ENCODE results near the gene MATK. TPM values are rescaled to one million over a fixed set of nuclear protein-coding genes. Genes with fewer than 3 reads are reported as not detected.
"Not testable (repeated sequence)": the region's sequence is repeated elsewhere in the genome, so short reads cannot be mapped to it uniquely, and the experiment has no call there.

The MATK gene
- total RNA-seq, 1 donor from 2014 or later = 2.6 TPM

DNA sequence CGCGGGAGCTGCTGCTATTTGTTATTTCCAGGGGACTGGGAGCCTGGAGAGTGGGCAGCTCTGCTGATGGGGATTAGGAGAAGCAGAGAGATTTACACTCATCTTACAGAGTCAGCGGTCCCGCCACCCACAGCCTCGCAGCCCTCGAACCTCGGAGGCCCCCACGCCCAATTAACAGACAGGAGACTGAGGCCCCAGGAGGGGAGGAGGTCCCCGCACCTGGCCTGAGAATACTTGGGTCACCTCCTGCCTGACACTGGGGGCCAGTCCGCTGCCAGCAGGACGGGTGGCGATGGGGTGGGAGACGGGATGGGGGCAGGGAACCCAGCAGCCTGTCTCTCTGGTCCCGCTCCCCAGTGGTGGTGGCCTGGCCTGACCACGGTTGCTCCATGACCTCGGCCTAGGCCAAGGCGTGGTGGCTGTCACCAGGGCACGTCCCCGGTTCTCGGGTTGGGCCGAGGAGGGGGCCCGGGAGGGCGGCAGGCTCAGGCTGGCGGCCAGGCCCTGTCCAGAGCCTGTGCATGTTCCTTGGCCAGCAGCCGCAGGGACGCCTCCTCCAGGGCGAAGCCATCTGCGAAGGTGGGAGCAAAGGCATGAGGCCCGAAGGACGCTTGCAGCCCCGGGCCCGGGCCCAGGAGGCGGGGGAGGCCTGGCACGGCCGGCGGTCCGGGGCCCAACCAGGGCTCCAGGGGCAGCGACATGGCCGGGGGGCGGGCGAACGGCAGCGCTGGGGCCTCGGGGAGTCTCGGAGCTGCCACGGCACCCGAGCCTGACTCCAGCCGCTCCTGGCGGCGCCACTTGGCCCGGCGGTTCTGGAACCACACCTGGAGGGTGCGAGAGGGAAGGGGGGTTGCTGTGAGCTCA, 15.8 kb downstream of the MATK start:
- no peak for DNase-seq

DNA sequence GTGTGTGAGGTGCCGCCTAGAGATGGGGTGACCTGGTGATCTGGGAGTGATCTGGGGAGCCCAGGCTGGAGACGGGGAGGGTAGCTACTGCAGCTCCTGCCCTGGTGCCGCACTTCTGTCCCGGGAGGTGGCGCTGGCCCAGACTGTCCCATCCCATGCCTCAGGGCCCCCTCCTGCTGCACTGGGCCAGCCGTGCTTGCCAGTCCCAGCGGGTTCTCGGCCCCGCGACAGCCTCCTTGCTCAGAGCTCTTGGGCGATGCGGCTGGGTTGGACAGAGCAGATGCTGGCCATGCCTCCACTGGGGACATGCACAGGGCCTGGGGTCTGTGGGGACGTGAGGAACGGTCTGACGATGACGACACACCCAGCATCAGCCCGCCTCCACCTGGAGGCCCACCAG, 16.7 kb downstream of the MATK start:
- DNase-seq = no peak

DNA sequence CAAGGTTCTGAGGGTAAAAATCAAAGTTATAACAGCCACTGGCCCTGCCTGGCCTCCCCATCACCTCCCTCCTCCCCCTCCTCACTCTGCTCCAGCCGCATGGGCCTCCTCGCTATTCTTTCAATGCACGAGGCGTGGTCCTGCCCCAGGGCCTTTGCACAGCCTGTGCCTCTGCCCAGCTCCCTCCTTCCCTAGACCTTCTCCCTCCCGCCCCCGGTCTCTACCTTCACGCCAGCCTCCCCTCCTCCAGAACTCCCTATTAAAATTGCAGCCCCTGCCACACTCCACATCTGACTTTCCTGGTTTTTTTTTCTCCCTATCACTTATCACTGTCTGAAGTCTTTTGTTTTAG, 17.5 kb downstream of the MATK start:
- no peak for DNase-seq

DNA sequence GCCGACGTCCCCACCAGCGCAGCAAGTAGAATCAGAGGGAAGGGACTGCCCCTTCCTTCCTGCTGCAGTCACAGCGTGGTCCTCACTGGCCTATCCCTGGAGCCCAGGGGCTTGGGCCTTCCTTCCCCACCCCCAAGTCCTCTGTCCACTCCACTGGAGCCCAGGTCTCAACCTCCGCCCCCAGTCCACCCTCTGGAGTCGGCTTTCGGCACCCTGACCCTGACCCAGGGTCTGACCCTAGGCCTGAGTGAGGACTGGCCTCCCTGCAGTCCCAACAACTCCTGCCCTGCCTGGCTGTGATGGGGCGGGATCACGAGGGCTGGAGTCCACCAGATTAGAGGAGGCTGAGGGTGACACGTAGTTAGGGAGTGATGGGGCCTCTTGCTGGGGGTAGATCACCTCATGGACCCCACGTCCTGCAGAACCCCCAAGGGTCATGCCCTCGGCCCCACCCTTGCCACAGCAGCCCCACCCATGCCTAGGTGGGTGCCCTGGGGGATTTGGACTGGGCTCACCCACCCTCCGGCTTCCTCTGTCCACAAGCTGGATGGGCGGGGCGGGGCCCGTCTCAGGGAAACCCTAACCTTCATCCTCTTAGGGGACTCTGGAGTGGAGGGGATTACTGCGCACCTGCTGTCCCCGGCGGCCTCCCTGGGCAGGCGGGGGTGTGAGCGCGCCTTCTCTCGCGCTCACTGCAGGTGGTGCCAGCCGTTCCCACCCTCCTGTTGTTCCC, 18.0 kb downstream of the MATK start:
- peak; percentile 22 for DNase-seq

DNA sequence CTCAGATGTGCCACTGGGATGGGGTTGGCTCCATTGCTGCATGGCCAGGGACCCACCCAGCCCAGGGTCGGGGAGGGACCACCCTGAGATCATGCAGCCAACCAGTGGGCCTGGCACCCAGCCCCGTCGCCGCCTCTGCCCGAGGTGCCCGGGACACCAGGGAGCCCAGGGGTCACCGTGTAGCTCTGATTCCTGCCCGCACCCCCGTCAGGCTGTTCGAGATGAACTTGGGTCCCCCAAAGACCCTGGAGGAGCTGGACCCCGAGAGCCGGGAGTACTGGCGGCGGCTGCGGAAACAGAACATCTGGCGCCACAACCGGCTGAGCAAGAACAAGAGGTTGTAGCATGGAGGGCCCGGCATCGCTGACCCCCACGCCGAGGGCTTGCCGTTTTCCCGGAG, 19.1 kb downstream of the MATK start:
- no peak for DNase-seq

DNA sequence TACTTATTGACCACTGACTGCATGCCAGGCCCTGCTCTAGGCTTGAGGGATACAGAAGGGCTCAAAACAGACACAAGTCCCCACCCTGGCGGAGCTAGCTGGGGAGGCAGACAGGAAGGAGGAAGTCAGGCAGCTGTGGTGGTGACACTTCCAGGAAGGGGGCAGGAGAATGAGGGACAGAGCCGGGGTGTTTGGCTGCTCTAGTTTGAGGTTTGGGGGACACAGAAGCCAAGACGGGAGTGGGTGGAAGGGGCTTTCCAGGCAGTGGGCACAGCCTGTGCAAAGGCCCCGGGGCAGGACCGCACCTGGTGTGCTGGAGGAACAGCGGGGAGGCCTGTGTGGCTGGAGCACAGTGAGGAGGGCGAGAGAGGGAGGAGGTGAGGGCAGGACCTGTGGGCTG, 19.7 kb downstream of the MATK start:
- DNase-seq = no peak

DNA sequence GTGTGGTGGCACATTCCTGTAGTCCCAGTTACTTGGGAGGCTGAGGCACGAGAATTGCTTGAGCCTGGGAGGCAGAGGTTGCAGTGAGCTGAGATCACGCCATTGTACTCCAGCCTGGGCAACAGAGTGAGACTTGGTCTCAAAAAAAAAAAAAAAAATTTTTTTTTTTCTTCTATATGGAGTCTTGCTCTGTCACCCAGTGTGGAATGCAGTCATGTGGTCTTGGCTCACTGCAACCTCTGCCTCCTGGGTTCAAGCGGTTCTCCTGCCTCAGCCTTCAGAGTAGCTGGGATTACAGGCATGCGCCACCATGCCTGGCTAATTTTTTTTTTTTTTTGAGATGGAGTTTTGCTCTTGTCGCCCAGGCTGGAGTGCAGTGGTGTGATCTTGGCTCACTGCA, 20.4 kb downstream of the MATK start:
- DNase-seq = not testable (repeated sequence)

DNA sequence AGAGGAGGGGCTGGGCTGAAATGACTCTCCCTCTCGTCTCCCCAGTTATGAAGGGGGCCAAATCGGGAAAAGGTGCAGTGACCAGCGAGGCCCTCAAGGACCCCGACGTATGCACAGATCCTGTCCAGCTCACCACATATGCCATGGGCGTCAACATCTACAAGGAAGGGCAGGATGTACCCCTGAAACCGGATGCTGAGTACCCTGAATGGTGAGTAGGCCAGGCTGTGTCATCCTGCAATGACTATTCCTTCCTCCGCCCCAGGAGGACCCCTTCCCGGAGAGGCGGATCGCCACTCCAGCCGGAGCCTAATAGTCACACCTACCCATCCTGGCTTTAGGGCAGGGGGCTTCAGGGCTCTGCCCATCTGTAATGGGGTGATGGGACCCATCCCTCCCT, 21.1 kb downstream of the MATK start:
- no peak for DNase-seq

DNA sequence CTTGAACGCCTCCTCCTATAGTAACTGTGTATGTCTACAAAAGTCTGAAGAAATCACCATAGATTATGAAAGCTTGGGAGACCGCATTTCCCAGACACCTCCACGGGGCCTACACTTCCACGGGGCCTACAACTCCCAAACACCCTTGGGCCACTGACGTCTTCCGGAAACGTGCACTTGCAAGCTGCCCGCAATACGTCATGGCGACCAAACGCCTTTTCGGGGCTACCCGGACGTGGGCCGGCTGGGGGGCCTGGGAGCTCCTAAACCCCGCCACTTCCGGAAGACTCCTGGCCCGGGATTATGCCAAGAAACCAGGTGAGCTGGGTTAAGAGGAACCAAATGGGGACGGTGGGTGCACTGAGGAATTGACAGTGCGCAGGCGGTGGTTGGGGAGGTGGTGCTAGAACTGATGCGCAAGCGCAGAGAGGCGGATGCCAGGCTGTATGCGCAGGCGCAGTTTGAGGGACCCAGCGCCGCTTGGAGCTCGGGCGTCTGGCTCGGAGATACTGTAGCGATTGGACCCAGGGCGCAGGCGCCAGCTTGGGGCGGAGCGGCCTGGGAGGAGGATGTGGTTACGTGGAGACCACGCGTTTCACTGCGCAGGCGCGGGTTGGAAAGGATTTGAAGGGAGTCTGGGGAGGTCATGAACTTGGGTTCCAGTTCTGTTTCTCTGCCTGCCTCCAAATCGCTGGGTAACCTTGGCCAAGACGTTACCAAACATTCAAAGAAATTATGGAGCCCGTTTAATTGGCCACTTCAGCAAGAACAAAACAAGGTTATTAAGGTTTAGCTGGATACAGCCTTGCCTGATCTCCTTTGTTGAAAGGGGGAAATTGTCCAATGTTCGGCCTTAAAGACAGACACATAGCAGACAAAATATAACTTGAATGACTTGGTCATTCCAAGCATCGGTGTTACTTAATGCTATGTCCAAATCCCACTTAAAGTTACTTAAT, 23.4 kb downstream of the MATK start, which contains the start of gene MRPL54:
TSS of gene MRPL54 (plus strand) at position 182 of the 959 bp plus-strand sequence. CDS start at position 201, 19 bp downstream.
- DNase-seq = peak; percentile 100

DNA sequence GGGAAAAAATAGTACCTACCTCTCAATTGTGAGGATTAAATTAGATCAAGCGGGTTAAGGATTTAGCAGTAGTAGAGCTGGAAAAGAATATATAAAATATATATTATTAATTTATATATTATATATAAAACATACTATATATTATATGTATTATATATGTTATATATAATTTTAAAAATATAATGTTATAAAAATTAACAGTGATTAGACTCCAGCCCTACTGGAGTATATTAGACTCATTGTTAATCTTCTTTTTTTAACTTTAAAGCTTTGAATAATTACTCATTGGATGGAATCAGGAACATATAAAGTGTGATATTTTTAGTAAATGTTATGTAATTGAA, 24.1 kb downstream of the MATK start:
- no peak for DNase-seq

DNA sequence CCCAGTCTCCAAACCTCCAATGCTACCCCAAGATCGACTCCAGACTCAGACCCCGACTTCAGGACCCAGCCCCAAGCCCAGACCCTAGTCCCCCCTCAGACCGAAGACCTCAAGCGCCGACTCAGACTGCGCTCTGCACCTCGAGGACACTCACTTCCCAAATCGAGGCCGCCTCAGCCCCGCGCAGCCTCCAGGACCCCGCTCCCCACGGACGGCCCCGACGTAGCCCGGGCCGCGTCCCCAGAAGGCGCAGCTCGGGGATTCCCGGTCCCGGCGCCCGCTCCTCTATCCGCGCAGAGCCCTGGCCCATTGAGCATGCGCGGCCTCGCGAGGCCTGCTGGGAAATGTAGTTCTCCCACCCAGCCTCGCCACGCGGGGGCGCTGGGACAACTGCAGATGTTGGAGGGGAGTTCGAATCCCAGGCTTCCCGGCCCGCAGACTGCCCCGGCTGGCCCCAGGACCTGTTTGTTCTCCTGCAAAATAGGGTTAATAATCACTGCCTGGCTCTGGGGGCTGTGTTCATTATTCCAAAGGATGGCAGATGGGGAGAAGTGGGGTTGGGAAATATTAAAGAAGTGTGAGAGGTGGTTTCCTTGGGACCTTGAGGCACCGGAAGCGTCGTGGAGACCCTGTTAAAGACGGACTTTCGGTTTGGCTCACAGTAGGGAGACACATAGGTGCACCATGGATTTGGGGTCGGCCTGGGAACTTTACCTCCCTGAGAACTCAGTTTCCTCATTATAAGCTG, 24.6 kb downstream of the MATK start, which contains the start of gene APBA3:
TSS of gene APBA3 (minus strand) at position 311 of the 748 bp plus-strand sequence. CDS start 1,428 bp downstream, outside the sequence.
- peak; percentile 96 for DNase-seq

DNA sequence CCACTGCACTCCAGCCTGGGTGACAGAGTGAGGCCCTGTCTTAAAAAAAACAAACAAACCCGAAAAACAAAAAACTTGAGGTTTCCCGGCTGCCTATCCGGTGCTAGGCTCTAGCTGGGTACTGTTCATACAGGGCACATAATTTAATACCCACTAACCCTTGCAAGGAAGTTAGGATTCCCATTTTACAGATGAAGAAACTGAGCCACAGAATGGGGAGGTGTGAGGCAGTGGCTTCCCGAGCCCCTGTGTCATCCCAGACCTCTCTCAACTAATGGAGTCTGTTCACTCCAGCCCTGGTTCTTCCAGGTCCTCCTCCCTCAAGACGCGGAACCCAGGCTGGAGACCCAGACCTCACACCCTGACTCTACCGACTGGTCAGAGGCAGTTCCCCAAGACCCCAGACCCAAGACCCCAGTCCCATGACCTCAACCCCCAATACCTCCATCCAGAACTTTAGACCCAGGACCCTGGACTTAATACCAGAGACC, 25.3 kb downstream of the MATK start:
- DNase-seq = no peak

DNA sequence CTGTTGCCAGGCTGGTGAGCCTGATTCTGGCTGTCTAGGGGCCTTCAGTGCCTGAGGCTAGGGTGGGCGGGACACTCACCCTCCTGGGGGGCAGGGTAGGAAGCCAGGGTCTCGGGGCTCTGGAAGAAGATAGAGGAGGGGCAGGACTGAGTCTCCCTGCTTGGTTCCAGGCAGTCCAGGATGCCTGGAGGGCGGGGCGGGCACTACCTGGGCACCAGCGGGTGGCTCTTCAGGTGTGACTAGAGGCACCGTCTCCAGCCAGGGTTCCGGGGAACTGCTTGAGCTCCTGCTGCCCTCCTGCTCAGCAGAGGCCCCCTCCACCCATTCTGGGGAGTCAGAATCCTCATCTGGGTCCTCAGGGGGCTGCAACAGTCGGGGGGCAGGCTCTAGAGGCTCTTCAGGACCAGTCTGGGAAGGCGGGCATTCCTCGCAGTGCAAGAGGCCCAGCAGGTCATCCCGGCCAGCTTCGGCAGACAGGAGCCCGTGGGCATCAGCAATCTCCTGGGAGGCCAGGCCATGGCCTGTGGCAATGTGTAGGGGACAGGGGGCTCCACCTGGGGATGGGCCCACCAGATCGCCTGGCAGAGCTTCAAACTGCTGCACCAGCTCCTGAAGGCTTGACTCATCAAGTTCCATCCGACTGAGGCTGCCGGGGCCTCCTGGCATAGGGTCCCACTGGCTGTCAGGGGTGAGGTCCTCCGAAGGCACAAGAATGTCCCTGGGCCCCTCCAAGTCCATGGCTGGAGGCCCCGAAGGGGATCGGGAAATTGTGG, 26.5 kb downstream of the MATK start:
- DNase-seq = no peak

DNA sequence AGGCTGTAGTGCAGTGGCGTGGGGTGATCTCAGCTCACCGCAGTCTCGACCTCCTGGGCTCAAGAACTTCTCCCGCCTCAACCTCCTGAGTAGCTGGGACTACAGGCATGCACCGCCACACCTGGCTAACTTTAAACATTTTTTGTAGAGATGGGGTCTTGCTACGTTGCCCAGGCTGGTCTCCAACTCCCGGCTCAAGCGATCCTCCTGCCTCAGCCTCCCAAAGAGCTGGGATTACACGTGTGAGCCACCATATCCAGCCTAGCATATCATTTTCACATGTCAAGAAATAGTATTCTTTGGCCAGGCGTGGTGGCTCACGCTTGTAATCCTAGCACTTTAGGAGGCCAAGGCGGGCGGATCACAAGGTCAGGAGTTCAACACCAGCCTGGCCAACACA, 27.9 kb downstream of the MATK start:
- DNase-seq = not testable (repeated sequence)

DNA sequence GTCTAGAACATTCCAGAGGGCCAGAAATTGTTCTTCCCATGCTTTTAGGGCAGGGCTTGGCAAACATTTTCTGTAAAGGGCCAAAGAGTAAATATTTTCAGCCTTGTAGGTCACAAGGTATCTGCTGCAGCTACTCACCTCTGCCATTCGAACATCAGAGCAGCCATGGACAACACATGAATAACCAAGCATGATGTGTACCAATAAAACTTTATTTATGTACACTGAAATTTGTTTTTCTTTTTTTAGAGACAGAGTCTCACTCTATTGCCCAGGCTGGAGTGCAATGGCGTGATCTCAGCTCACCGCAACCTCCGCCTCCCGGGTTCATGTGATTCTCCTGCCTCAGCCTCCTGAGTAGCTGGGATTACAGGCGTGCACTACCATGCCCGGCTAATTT, 28.5 kb downstream of the MATK start:
- DNase-seq = not testable (repeated sequence)

DNA sequence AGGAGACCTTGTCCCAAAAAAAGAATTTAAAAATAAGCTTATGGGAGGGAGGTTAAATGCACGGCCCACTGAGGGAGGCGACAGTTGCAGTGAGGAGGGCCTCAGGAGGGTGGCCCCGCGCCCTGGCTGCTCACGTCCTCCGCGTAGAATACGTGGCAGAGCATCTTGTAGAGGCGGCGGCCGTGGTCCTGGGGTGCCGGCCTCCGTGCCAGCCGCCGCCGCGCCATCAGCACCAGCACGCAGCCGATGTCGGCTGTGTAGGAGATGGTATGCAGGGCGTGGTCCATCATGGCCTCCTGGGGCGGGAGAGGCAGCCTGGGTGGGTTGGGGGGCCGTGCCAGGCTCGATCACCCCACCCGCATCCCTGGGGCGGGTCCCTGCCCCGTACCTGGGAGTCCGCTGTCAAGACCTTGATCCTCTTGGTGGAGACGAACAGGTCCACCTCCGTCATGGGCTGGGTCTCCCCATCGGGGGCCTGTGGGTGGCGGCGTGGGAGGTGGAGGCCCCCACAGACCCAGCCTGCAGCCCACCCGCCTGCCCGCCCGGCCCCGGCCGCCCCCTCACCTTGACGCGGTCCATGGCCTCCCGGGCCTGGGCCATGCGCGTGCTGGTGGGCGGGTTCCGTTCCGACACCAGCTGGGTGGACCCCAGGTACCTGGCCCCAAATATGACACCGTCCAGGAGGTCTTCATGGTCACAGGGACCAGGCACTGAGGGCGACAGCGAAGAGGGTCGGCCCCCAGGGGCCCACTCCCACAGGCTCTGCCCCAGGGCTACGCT, 32.4 kb downstream of the MATK start:
- DNase-seq = no peak

DNA sequence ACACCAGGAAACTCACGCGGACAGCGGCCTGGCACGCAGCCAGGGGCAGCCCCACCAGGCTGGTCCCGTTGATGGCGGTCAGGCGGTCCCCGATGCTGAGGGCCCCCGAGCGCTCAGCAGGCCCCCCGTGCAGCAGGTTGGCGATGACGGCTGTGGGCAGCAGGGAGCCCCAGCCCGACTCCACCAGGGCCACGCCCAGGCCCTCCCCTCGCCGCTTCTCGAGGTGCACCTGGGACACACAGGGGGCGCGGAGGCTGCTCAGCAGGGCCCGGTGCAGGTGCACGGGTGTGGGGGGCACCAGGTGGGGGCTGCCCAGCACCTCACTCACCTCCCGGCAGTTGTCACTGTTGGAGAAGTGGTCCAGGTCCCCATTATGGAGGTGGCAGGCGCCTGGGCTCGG, 33.7 kb downstream of the MATK start:
- DNase-seq = no peak

DNA sequence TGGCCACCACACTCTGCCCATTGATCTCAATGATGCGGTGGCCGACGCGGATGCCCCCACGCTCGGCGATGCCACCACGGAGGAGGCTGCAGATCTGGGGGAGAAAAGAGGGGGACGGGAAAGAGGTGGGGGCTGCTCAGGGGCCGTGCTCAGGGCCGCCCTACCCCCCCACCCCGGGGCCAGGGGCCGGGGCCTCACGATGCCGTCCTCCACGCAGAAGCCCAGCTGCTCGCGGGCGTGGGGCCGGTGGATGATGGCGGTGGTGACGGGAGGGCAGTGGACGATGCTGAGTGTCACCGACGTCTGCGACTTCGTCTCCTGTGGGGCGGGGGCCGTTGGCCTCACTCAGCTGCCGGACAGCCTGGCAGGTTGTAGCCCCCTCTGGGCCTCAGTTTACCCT, 34.9 kb downstream of the MATK start:
- no peak for DNase-seq

DNA sequence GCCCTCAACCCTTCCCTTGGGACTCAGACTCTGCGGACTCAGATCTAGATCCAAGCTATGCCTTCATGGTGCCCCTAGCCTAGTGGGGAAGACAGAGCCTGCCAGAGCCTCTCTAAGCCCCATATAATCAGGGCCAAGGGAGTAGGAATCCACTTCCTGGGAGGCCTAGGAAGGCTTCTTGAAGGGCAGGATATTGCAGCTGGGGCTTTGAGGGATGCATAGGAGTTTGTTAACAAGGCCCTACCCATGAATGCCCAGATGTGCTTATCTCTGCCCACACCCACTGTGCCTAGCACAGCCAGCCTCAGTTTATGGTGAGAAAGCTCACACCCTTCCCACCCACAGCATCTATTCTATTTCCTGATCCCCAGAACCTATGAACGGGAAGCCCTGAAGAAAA, 36.0 kb downstream of the MATK start:
- no peak for DNase-seq

DNA sequence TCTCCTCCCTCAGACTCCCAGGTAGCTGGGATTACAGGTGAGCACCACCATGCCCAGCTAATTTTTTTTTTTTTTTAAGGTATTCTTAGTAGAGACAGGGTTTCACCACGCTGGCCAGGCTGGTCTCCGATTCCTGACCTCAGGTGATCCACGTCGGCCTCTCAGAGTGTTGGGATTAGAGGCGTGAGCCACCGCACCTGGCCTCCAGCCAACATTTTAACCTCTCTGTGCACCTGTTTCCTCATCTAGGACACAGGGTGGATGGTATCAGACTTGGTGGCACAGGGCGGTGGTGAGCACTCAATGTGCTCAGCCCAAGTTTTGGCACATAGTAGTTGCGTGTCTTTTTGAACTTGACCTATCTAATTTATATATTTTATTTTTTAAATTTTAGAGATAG, 37.2 kb downstream of the MATK start:
- no peak for DNase-seq

Data from tongue (tissue), 2 donors.